Endothelial cell of umbilical vein (primary cell): ENCODE results near the gene ST3GAL4. TPM values are rescaled to one million over a fixed set of nuclear protein-coding genes. Genes with fewer than 3 reads are reported as not detected.

ENCODE experiments used
- BruUV-seq: library from RNA; stranded (reverse); fragments of 400-500 nt; replicated peaks from 2 replicates; lab custom pipeline; 2021; lab: Mats Ljungman, UMichigan
- CTCF ChIA-PET: fragments of 300-600, 350-600 bp; sonication (Branson Sonifier 250); formaldehyde crosslinking; loops from one replicate; lab custom pipeline; 2021; ENCODE audit warnings: antibody characterized with exemption, inconsistent platforms; lab: Charles Lee
- POLR2A ChIA-PET: fragments of 300-600, 350-600 bp; sonication (Branson Sonifier 250); formaldehyde crosslinking; loops from one replicate; lab custom pipeline; 2021; ENCODE audit warnings: antibody characterized with exemption, inconsistent platforms; lab: Charles Lee
- DNase-seq: peaks from one replicate; pipeline ENCODE4 v3.0.0-alpha.2; 2011; ENCODE audit warnings: low read depth, low spot score
- FAIRE-seq: peaks from 2 replicates; lab custom pipeline; 2011; peaks lifted over from hg19 to GRCh38; lab: Jason Lieb, UNC
- H2AFZ ChIP-seq: 2 replicates; pipeline ENCODE4 v1.6.0; 2012; ENCODE audit warnings: low read depth, low read length, control low read depth, inconsistent platforms
- H3K27ac ChIP-seq: 2 replicates; pipeline ENCODE4 v1.5.1; 2011; ENCODE audit warnings: low read depth, mild to moderate bottlenecking, control low read depth, low read length, moderate library complexity; ENCODE audit not compliant: insufficient read depth
- H3K27me3 ChIP-seq, 2 experiments: 2 replicates each; pipeline versions ENCODE4 v1.6.0 to v1.6.1; 2011; ENCODE audit warnings: low read length in 2 of 2, mixed read lengths in 1 of 2; ENCODE audit not compliant: control insufficient read depth in 2 of 2, insufficient read depth in 2 of 2
- H3K36me3 ChIP-seq, 2 experiments: 2 replicates in 1 of 2; 3 replicates in 1 of 2; pipeline ENCODE4 v1.5.1; 2011; ENCODE audit warnings: low read length in 2 of 2, mild to moderate bottlenecking in 1 of 2, moderate library complexity in 1 of 2; ENCODE audit not compliant: control insufficient read depth in 2 of 2, insufficient read depth in 2 of 2; ENCODE audit errors: extremely low read depth in 1 of 2
- H3K4me1 ChIP-seq: 3 replicates; pipeline ENCODE4 v1.5.1; 2011; ENCODE audit warnings: mild to moderate bottlenecking, low read length; ENCODE audit not compliant: control insufficient read depth, insufficient read depth; ENCODE audit errors: extremely low read depth
- H3K4me2 ChIP-seq: 2 replicates; pipeline ENCODE4 v1.6.1; 2011; ENCODE audit warnings: low read length, control low read depth, mixed read lengths; ENCODE audit not compliant: insufficient read depth
- H3K4me3 ChIP-seq, 3 experiments: fragments of 200-600 bp in 1 of 3; sonication (generic), shearing (Covaris generic) in 1 of 3; replicated peaks in 1 of 3; 2 replicates each; pipeline ENCODE4 v1.5.1; 2011 to 2016; ENCODE audit warnings: control low read depth in 3 of 3, low read length in 3 of 3, mild to moderate bottlenecking in 2 of 3, inconsistent platforms in 1 of 3, low read depth in 1 of 3, moderate library complexity in 1 of 3; ENCODE audit not compliant: insufficient read depth in 1 of 3
- H3K79me2 ChIP-seq: 2 replicates; pipeline ENCODE4 v1.6.0; 2012; ENCODE audit warnings: low read length, inconsistent platforms; ENCODE audit not compliant: control insufficient read depth, insufficient read depth
- H3K9ac ChIP-seq: replicated peaks from 2 replicates; pipeline ENCODE3; 2011; ENCODE audit warnings: low read length, control low read depth; ENCODE audit not compliant: insufficient read depth; ENCODE audit errors: extremely low read depth
- H3K9me1 ChIP-seq: replicated peaks from 3 replicates; pipeline ENCODE4 v1.6.0; 2011; ENCODE audit warnings: mild to moderate bottlenecking, low read length; ENCODE audit not compliant: control insufficient read depth, insufficient read depth; ENCODE audit errors: extremely low read depth
- H3K9me3 ChIP-seq: replicated peaks from 2 replicates; pipeline ENCODE4 v1.5.1; 2012; ENCODE audit warnings: low read length, inconsistent platforms; ENCODE audit not compliant: control insufficient read depth, insufficient read depth
- H4K20me1 ChIP-seq: replicated peaks from 2 replicates; pipeline ENCODE3; 2011; ENCODE audit warnings: mild to moderate bottlenecking, low read length; ENCODE audit not compliant: control insufficient read depth, insufficient read depth; ENCODE audit errors: extremely low read depth
- EZH2 ChIP-seq: IDR thresholded peaks from 2 replicates; pipeline ENCODE4 v1.6.1; 2012; ENCODE audit warnings: borderline replicate concordance, low read depth, mild to moderate bottlenecking, moderate library complexity, low read length, inconsistent platforms; ENCODE audit not compliant: severe bottlenecking
- GATA2 ChIP-seq: IDR thresholded peaks from 2 replicates; pipeline ENCODE4 v1.7.0; 2011; ENCODE audit warnings: low read depth, mild to moderate bottlenecking, moderate library complexity, mixed read lengths, low read length; ENCODE audit not compliant: insufficient read length, insufficient read depth
- MYC ChIP-seq: IDR thresholded peaks from one replicate; pipeline ENCODE4 v1.6.1; 2011; ENCODE audit warnings: mild to moderate bottlenecking, low read depth, low read length
- POLR2A ChIP-seq: IDR thresholded peaks from 2 replicates; pipeline ENCODE4 v1.6.1; 2012; ENCODE audit warnings: low read depth, mild to moderate bottlenecking, control low read depth, low read length
- dilution Hi-C: fragments of 300-500 bp; cut with MboI; formaldehyde crosslinking; loops from one replicate; pipeline ENCODE4 v1.15.0; 2019; ENCODE audit warnings: low sequenced_read_pairs; ENCODE audit not compliant: extremely low pct_ligation_motif_present
- intact Hi-C: fragments of 100-400 bp; cut with micrococcal nuclease; formaldehyde crosslinking; loops from one replicate; pipeline ENCODE4 v1.10.0; 2022
- polyA plus RNA-seq, 4 experiments: library from polyadenylated mRNA; depleted of rRNA in 3 of 4; stranded (reverse) in 3 of 4; unstranded in 1 of 4; fragments of >200 nt; gene quantifications; 2 replicates each; pipeline versions ENCODE4 v1.2.1 to v1.2.3, GENCODE V29; 2011 to 2012; ENCODE audit warnings: missing spikeins in 1 of 4
- total RNA-seq: library from RNA; stranded (reverse); gene quantifications from 2 replicates; pipeline ENCODE4 v1.2.3, GENCODE V29; 2021
- TF ChIP-seq, protein P1 (sequence below): IDR thresholded peaks from 2 replicates; pipeline ENCODE4 v1.6.1; 2011; ENCODE audit not compliant: insufficient read depth, insufficient read length
- TF ChIP-seq, protein P2 (sequence below), 2 donors: IDR thresholded peaks; 1 replicate in 1 of 2; 2 replicates in 1 of 2; pipeline ENCODE4 v1.5.1; 2011; ENCODE audit warnings: low read length in 2 of 2, mild to moderate bottlenecking in 2 of 2, moderate library complexity in 2 of 2, control low read depth in 1 of 2, inconsistent platforms in 1 of 2, low read depth in 1 of 2; ENCODE audit not compliant: insufficient read depth in 1 of 2; ENCODE audit errors: extremely low read depth in 1 of 2

Gene ST3GAL4
- total and polyA plus RNA-seq, 2 donors (not counting 3 experiments of a cell fraction or from before 2014, with no cell fraction given), result 17.7 to 19.4 TPM

- no peak overlapping the region for H3K4me3 ChIP-seq
- ChIA-PET CTCF (interaction anchor here (0.7 to 3.0 kb wide), 2 partner anchors 15 to 24 kb away, joined by 3 to 17 read pairs; no protein-coding TSS in a partner anchor), POLR2A (no interaction called here)
- no peak overlapping the region for H3K4me2 ChIP-seq
- intact Hi-C loops, result no loop called here
- dilution Hi-C loops, result no loop called here
- TF ChIP-seq, protein P1, sequence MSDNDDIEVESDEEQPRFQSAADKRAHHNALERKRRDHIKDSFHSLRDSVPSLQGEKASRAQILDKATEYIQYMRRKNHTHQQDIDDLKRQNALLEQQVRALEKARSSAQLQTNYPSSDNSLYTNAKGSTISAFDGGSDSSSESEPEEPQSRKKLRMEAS, result no peak
- TF ChIP-seq GATA2 (no peak), MYC (no peak), EZH2 (no peak)
- H4K20me1 ChIP-seq, result no peaks in the 10 kb centered on the region
- no peak overlapping the region for H2AFZ ChIP-seq
- no peaks in the 10 kb centered on the region for H3K9me1 ChIP-seq
- no peak overlapping the region for H3K9ac ChIP-seq
- no TSS peak for BruUV-seq
- FAIRE-seq, result no peak
- H3K36me3 ChIP-seq, result no peaks in the 10 kb centered on the region
- H3K4me1 ChIP-seq, result no peaks in the 10 kb centered on the region
- H3K27me3 ChIP-seq, result peaks cover 0 to 3% of the 10 kb centered on the region in 2 experiments
- no peaks in the 10 kb centered on the region for H3K9me3 ChIP-seq
- no peak for DNase-seq
- H3K79me2 ChIP-seq, result no peaks in the 10 kb centered on the region
- no peak overlapping the region for H3K27ac ChIP-seq
Observed at GRCh38 chr11:126456783-126457542, 101.5 kb downstream of the ST3GAL4 start.

DNA sequence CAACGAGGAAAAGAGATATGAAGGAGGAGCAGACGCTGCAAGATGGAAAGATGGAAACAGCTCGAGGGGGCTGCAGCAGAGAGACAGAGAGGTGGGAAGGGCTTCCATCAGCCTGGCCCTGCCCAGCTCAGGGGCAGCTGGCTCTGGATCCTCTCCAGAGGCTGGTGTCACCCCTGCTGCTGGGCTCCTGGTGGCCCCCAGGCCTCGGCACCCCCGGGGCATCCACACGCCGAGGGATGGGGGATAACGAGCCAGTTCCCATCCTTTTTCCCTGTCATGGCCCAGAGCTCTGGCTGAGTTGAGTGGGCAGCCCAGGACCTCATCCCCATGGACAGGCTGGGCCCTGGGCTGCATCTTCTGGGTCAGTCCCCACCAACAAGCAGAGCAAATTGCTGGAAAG, 102.3 kb downstream of the ST3GAL4 start:
- H3K9ac ChIP-seq, result no peak overlapping the region
- no peak overlapping the region for H3K4me2 ChIP-seq
- CTCF ChIA-PET, result interaction anchor here (3.0 kb wide), 1 partner anchor 23 kb away, joined by 17 read pairs; no protein-coding TSS in a partner anchor
- no peak overlapping the region for H3K27ac ChIP-seq
- intact Hi-C loops, result no loop called here
- TF ChIP-seq, protein P1, result no peak
- TF ChIP-seq GATA2, result no peak
- no peak for TF ChIP-seq MYC
- TF ChIP-seq, protein P2, sequence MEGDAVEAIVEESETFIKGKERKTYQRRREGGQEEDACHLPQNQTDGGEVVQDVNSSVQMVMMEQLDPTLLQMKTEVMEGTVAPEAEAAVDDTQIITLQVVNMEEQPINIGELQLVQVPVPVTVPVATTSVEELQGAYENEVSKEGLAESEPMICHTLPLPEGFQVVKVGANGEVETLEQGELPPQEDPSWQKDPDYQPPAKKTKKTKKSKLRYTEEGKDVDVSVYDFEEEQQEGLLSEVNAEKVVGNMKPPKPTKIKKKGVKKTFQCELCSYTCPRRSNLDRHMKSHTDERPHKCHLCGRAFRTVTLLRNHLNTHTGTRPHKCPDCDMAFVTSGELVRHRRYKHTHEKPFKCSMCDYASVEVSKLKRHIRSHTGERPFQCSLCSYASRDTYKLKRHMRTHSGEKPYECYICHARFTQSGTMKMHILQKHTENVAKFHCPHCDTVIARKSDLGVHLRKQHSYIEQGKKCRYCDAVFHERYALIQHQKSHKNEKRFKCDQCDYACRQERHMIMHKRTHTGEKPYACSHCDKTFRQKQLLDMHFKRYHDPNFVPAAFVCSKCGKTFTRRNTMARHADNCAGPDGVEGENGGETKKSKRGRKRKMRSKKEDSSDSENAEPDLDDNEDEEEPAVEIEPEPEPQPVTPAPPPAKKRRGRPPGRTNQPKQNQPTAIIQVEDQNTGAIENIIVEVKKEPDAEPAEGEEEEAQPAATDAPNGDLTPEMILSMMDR (IDR thresholded peaks at IDR 0.05; ENCODE audit: extremely low read depth in 1 of 2, insufficient read depth in 1 of 2, low read depth in 1 of 2, low read length in 2 of 2), result no peak
- TF ChIP-seq EZH2, result no peak
- no peak for TF ChIP-seq POLR2A
- DNase-seq (no peak), FAIRE-seq (no peak)
- H3K4me1 ChIP-seq, result no peaks in the 10 kb centered on the region
- H3K79me2 ChIP-seq, result no peaks in the 10 kb centered on the region
- H3K9me3 ChIP-seq, result no peaks in the 10 kb centered on the region
- H3K9me1 ChIP-seq, result no peaks in the 10 kb centered on the region
- H3K27me3 ChIP-seq, result no peaks in the 10 kb centered on the region
- dilution Hi-C loops, result no loop called here
- POLR2A ChIA-PET, result no interaction called here
- no peak overlapping the region for H2AFZ ChIP-seq
- no peaks in the 10 kb centered on the region for H3K36me3 ChIP-seq
- no TSS peak for BruUV-seq
- no peaks in the 10 kb centered on the region for H4K20me1 ChIP-seq
- no peak overlapping the region for H3K4me3 ChIP-seq
